ENCODE results near the gene STAT4. TPM values are rescaled to one million over a fixed set of nuclear protein-coding genes. Genes with fewer than 3 reads are reported as not detected.

STAT4 gene
- polyA plus RNA-seq, 1 experiment = 1.5 TPM

GRCh38 chr2:191187105-191187829, 36.5 kb upstream of the STAT4 start:
- Histone ChIP-seq H3K27me3 (ENCODE audit: control insufficient read depth, insufficient read depth, low read length) (no peaks in the 10 kb centered on the region), H3K36me3 (ENCODE audit: control insufficient read depth, insufficient read depth, low read length) (no peaks in the 10 kb centered on the region), H3K4me3 (ENCODE audit: low read depth, low read length) (no peak overlapping the region)
- ChIA-PET CTCF (interaction anchor here (0.9 kb wide), 1 partner anchor 11 kb away, joined by 3 read pairs; no protein-coding TSS in a partner anchor), POLR2A (no interaction called here)
- TF ChIP-seq, protein P1, sequence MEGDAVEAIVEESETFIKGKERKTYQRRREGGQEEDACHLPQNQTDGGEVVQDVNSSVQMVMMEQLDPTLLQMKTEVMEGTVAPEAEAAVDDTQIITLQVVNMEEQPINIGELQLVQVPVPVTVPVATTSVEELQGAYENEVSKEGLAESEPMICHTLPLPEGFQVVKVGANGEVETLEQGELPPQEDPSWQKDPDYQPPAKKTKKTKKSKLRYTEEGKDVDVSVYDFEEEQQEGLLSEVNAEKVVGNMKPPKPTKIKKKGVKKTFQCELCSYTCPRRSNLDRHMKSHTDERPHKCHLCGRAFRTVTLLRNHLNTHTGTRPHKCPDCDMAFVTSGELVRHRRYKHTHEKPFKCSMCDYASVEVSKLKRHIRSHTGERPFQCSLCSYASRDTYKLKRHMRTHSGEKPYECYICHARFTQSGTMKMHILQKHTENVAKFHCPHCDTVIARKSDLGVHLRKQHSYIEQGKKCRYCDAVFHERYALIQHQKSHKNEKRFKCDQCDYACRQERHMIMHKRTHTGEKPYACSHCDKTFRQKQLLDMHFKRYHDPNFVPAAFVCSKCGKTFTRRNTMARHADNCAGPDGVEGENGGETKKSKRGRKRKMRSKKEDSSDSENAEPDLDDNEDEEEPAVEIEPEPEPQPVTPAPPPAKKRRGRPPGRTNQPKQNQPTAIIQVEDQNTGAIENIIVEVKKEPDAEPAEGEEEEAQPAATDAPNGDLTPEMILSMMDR (IDR thresholded peaks at IDR 0.05; ENCODE audit: insufficient read depth, low read depth, low read length) = no peak
- no peak for DNase-seq (ENCODE audit: low read depth)

- H3K36me3 ChIP-seq (ENCODE audit: control insufficient read depth, insufficient read depth, low read length) = no peaks in the 10 kb centered on the region
- TF ChIP-seq, protein P1 (IDR thresholded peaks at IDR 0.05; ENCODE audit: insufficient read depth, low read depth, low read length) = no peak
- CTCF ChIA-PET = interaction anchor here (0.8 to 1.6 kb wide), 2 partner anchors 12 to 17 kb away, joined by 3 read pairs; no protein-coding TSS in a partner anchor
- no peaks in the 10 kb centered on the region for H3K27me3 ChIP-seq (ENCODE audit: control insufficient read depth, insufficient read depth, low read length)
- no peak overlapping the region for H3K4me3 ChIP-seq (ENCODE audit: low read depth, low read length)
- no peak for DNase-seq (ENCODE audit: low read depth)
- POLR2A ChIA-PET = interaction anchor here (0.6 kb wide), 1 partner anchor 149 kb away, joined by 3 read pairs; no protein-coding TSS in a partner anchor
Observed at GRCh38 chr2:191184457-191184856, 33.7 kb upstream of the STAT4 start.

- no peaks in the 10 kb centered on the region for H3K27me3 ChIP-seq (ENCODE audit: control insufficient read depth, insufficient read depth, low read length)
- POLR2A ChIA-PET = no interaction called here
- H3K36me3 ChIP-seq (ENCODE audit: control insufficient read depth, insufficient read depth, low read length) = no peaks in the 10 kb centered on the region
- CTCF ChIA-PET = interaction anchor here (1.4 to 1.6 kb wide), 2 partner anchors 13 to 18 kb away, joined by 3 to 4 read pairs; no protein-coding TSS in a partner anchor
- no peak overlapping the region for H3K4me3 ChIP-seq (ENCODE audit: low read depth, low read length)
- DNase-seq (ENCODE audit: low read depth) = no peak
- TF ChIP-seq, protein P1 (IDR thresholded peaks at IDR 0.05; ENCODE audit: insufficient read depth, low read depth, low read length) = no peak
Observed at GRCh38 chr2:191183516-191183915, 32.7 kb upstream of the STAT4 start.

- no peaks in the 10 kb centered on the region for H3K27me3 ChIP-seq (ENCODE audit: control insufficient read depth, insufficient read depth, low read length)
- ChIA-PET POLR2A (no interaction called here), CTCF (interaction anchor here (1.4 to 1.6 kb wide), 2 partner anchors 13 to 18 kb away, joined by 3 to 4 read pairs; no protein-coding TSS in a partner anchor)
- no peak overlapping the region for H3K4me3 ChIP-seq (ENCODE audit: low read depth, low read length)
- TF ChIP-seq, protein P1 (IDR thresholded peaks at IDR 0.05; ENCODE audit: insufficient read depth, low read depth, low read length) = no peak
- no peak for DNase-seq (ENCODE audit: low read depth)
- no peaks in the 10 kb centered on the region for H3K36me3 ChIP-seq (ENCODE audit: control insufficient read depth, insufficient read depth, low read length)
Observed at GRCh38 chr2:191183081-191183480, 32.3 kb upstream of the STAT4 start.

- Histone ChIP-seq H3K27me3 (ENCODE audit: control insufficient read depth, insufficient read depth, low read length) (no peaks in the 10 kb centered on the region), H3K36me3 (ENCODE audit: control insufficient read depth, insufficient read depth, low read length) (no peaks in the 10 kb centered on the region), H3K4me3 (ENCODE audit: low read depth, low read length) (no peak overlapping the region)
- ChIA-PET POLR2A (no interaction called here), CTCF (no interaction called here)
- no peak for DNase-seq (ENCODE audit: low read depth)
- TF ChIP-seq, protein P1 (IDR thresholded peaks at IDR 0.05; ENCODE audit: insufficient read depth, low read depth, low read length) = no peak
Observed at GRCh38 chr2:191180713-191181112, 29.9 kb upstream of the STAT4 start.

Data from BJ (cell line).